Tongue (tissue), 2 donors: ENCODE results near the gene SATB2. TPM values are rescaled to one million over a fixed set of nuclear protein-coding genes. Genes with fewer than 3 reads are reported as not detected.

Experiments used
- DNase-seq: peaks from one replicate; pipeline ENCODE4 v3.0.0-alpha.2; 2015
- total RNA-seq: library from RNA; depleted of rRNA; stranded (reverse); fragments of >200 nt; gene quantifications from one replicate; pipeline ENCODE4 v1.2.3, GENCODE V29; 2014

The SATB2 gene
- total RNA-seq, 1 donor from 2014 or later: 23.1 TPM

DNA sequence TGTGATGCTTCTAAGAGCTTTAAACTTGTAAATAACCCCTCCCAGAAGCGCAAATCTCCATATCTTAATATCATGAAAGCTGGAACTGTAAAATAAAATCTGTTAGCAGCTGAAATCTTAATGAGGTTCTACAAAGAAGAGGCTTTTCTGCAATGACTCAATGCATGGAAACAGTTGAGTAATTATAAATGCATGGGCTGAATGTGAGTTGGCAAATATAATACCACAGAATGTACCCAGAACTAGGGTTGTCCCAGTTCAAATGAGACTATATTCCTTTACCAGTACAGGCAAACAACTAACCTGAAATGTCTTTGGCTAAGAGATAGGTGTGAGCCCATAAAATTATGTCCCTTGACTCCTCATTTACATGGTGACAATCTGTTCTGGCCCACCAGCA, 52.9 kb downstream of the SATB2 start:
- DNase-seq: no peak

DNA sequence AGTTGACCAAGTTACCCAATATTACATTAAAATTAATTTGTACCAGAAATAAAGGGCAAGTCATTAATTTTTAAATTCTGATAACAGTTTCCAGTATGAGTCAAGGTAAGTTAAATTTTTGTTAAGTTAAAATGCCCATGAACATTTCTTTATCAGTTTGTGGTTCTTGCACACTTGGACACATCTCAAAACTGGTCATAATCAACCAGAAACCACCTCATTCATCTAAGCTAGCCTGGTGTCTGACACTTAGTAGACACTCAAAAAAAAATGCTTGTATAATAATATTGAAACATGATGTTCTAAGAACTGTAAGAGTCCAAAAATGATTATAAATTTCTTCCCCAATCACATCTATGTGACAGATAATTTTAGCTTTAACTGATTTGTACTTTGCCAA, 62.4 kb downstream of the SATB2 start:
- no peak for DNase-seq

DNA sequence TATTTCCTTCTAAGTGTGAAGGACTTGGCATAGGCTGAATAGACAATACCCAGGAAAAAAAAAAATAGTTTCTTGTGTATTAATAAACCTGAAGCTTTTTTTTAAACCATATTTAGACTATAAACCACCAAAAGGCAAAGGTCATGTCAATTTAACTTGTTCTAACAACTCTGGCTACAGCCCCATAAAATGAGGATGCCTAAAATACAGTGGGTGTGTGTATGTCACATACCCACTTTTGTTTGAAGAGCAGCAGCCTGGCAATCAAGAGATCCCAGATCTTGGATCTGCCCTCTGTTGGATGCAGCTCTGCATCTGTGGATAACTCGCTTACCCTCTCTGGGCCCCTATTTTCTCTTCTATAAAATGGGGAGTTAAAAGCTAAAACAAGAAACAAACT, 65.4 kb downstream of the SATB2 start:
- DNase-seq: no peak

DNA sequence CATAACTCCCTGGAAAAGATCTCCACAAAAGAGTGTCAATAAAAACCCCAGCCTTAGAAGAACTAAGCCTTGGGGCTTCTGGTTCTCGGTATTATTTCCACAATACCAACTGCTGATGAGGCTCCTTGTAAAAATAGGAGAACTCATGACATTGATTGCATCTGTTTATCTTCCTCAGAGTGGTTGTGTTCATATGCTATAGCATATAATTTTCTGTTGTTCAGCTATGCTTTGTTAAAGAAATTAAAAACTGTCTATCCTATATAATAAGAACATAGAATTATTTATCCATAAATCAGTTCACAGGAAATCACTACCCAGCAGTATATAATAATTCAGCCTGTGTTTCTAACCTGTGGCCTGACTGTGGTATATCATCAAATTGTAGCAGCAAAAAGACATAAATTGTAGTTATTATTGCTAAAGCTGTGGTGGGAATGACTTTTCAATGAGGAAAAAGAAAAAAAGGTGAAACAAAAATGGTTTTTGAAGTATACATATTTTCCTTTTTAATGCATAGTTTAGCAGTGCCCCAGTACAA, 68.9 kb downstream of the SATB2 start:
- DNase-seq: no peak

DNA sequence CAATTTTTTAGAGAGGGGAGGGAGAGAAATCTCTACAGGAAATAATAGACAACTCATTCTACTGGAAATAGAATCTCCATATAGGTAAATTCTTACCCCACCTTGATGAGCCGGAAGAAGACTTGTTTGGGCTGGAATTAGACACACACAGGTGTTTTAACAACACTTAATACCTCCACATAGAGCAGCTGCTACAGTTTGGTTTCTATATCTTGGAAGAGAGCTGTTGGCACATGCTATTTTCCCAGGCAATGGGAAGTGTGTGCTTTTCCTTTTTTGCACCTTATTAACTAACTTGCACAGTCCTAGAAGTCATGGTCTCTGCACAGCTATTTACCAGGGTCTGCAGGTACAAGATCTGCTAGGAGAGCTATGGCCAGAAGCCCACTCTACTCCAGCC, 73.7 kb downstream of the SATB2 start:
- no peak for DNase-seq

DNA sequence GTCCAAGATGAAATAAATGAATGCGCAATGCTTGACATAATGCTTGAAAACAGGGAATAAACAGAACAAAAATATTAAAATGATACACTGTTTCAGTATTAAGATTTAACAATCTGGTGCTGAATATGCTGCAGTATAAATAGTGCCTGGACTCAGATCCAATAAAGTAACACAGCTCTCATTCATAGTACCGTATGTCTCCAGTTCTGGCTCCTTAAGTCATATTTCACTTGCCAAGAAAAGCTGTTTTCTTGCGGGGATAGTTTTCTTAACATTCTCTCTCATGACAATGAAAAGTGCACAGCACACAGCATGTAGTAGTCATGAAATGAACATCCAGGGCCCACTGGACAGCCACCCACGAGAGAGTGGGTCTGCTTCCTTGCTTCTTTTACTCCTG, 74.7 kb downstream of the SATB2 start:
- DNase-seq: peak; percentile 9

DNA sequence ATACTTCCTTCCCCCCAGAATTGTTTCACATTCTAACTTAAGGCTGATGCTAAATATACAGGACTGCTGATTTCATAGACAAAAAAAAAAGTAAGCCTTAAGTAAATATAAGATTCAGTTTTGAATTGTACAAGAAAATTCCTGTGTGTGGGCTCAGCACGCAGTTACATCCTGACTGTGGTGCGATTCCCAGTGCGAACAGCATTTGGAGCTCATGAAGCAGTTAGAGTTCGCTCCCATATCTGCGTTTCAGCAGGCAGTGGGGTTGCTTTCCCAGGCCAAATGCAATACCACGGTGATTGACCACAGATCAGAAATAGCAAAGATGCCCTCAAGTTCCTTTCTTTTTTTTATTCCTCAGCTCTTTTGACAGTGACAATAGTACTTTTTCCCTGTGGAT, 75.6 kb downstream of the SATB2 start:
- no peak for DNase-seq

DNA sequence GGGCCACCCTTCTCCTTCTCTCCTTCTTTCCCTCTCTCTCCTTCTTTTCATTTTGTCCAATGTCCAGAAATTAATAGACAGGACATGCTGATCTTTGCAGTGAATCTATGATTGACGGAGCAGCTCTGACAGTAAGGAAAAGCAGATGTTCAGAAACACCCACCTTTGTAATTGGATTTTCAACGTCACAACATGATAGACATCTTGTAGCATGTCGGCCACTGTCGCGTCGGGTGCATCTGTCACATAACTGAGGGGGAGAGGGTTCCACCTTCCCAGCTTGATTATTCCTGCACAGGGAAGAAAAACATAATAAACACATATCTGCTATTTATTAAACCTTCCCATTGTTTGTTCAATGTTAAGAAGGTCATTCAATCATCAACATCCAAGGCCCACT, 76.2 kb downstream of the SATB2 start:
- DNase-seq: no peak

DNA sequence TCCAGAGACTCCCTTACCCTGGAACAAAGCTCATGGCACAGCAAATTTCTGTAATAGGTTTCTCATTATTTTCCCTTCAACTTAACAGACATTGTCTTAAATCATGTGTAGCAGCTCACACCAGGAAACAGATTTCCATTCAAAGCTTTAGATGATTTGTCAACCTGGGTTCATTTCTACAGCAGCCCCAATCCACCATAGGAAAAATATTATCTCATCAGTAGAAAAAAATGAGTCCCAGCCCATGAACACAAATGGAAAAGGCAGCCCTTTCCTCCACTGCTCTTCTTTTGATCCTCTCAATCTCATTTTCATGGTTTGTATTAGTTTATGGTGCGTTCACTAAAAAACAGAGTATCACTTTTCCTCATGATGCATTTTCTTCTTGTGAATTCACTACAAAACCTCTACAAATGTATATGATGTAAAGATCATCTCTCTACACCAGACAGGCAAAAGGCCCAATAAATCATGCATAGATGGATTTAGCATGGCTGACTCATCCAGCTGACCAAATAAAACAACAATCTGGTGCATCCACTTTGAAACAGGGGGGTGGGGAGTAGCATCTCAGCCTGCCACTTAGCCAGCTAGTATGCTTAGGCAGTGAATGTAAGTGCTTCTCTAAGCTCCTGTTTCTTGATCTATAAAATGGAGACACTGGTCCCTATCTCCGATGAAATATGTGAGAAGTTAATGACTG, 78.6 kb downstream of the SATB2 start:
- DNase-seq: no peak

DNA sequence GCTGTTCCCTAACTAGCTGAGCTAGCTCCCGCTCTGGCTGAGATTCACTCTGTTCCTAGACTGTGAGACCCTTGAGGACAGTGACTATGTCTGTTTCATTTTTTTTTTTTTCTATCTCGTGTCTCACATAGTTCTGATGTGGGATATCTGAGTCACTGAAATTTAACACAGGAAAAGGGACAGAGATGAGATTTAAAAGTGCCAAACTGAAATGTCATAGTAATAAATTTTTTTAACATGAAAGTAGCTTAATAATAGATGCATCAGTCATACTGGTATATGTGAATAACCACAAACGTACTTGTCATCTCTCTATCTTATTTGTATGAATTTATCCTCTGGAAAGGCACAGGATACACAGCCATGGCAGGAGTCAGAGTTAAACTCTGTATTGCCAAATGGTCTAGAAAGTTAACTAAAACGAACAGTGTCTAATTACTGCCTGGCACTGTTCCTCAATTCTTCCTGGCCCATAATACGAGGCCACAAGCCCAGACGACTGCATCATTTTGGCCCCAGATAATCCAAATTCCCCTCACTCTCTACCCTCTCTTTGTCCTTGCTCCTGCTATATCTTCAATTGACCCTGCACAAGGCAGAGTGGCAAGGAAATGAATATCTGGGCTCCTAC, 87.5 kb downstream of the SATB2 start:
- DNase-seq: no peak

DNA sequence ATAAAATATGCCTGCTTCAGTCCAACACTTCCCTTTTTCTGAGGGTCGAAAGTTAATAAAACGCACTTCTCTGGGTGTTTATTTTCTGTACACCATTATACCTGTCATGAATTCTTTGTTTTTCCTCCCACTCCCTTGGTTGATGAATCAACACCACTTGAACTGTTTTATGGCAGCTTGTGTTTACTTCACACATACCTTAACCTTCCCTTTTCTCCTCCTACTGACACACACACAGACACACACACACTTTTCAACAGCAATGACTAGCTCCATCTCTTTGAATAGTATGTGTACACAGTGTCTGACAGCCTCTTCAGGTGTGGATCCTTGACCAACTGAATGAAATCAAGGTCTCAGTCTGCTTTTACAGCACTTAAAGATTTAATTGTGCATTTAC, 91.3 kb downstream of the SATB2 start:
- DNase-seq: no peak

DNA sequence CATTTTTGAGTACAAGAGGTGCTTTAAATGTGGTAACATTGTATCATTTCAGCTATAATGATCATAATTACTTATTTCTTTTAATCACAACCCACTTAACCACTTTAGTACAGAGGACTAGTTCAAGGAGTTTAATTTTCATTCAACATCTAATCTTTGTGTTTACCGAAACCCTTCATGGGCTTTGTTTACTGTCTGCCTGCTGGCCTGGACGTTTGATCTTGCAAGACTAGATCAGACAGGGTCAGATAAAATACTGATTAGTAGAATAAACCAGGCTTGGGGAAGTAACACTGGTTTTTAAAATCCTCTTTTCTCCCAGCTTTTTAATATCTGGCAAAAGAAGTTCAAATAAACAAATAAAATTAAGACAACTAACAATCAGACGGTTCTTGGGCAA, 93.6 kb downstream of the SATB2 start:
- no peak for DNase-seq

DNA sequence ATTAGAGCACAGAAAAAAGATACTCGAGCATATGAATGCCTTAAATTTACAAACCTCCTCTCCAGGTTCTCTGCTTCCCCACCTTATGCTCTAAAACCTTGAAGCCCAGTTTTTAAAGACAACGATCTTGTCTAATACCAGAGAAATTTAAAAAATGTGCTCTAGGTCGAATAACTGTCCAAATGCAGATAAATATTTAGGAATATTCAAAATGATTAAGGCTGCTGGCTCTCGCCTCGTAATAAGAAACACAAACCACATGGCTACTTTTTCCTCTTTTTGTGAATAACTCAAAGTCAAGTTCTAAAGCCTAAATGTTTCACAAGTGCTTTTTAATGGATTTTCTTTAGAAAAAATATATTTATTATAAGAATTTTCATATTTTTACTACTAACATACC, 101.3 kb downstream of the SATB2 start:
- no peak for DNase-seq

DNA sequence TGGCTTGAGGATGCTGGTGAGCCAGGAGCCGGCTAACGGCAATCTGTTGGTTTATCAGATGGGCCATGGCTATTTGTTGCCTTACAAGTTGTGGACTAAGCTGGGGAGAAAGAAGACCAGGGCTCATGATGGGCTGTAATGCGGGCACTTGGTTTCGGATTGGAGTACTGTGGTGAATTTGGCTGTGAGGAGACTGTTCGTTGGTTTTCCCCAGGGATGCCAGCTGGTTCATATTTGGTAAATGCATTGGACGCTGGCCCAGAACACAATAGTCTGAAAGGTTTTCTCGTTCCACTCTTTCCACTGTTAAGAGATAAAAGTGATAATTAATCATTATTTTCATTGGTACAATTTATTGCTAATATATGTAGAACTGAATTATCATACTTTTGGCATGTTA, 108.9 kb downstream of the SATB2 start:
- no peak for DNase-seq

DNA sequence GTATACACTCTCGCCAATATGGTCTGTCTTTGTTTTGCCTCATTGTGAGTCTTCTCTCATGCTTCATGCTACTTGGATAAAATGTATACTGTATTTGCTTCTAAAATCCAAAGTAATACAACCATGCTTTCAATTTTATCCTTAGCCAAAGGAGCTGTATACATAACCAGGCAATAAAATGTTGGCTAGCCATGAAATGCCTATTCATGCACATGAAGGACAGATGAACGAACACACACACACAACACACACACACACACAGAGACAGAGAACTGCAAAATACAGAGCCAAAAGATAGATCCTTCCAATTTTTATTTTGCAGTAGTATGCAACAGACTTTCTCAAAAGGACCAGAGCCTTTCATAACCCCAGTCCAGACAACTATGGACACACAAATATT, 113.7 kb downstream of the SATB2 start:
- DNase-seq: no peak

DNA sequence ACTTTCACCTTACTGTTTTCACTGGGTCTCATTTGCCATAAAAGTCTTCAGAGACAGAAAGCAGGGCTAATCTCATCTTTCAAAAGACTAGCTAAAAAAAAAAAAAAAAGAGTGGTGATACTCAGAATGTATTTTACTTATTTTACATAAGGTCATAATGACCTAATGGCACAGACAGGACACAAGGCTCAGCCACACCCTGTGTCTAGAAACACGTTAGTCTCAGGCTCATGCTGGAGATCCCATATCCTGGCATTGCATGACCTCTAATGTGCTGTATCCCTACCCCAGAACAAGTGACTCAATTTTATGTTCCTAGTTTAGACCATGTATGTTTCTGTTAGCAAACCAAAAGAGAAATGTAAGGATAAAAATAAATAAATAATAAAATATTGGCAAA, 115.4 kb downstream of the SATB2 start:
- DNase-seq: no peak

DNA sequence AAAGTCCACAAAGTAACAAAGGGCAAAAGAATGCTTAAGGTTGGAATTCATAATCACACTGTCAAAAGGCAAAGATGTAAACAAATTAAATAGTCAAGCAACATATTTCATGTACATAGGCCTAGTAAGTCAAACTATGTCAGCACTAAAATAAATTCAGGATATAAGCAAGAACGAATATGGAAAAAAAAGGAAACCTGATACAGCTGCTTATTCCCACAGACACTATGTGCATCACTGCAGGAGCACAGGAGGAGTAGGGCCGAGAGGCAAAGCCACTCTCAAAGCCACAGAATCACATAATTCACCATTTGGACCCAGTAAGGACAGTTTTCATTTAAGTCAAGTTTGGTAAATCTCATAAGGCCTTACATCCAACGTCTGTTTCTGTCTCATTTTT, 116.6 kb downstream of the SATB2 start:
- DNase-seq: no peak

DNA sequence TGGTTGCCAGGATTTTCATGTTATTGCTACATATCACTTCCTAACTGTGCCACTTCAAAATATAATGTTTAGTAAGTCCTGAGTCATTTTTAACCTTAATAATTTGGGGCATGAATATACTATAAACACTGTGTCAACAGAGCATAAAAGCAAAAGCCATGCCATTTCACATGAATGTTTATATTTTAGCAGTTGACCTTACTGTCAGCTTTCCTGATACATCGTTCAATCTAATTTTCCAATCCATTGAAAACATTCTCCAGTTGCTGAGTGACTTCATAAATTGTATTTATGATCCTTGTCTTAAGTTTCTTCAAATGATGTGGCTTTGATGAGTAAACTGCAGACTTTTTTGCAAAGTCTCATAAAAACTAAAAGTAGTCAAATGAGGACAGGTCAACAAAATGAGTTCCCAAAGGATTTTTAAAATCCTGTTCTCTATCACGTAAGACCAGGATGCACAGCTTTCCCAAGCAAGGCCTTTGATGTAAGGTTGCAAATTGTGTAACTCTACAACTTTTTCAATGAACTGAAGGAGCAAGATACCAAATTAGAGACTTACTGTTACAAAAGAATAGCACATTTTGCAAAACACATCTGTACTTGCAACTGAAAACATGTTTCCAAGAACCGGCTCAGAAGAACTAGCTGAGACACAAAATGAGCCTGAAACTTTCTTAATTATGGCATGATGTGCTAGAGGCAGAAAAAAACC, 117.7 kb downstream of the SATB2 start:
- DNase-seq: no peak

DNA sequence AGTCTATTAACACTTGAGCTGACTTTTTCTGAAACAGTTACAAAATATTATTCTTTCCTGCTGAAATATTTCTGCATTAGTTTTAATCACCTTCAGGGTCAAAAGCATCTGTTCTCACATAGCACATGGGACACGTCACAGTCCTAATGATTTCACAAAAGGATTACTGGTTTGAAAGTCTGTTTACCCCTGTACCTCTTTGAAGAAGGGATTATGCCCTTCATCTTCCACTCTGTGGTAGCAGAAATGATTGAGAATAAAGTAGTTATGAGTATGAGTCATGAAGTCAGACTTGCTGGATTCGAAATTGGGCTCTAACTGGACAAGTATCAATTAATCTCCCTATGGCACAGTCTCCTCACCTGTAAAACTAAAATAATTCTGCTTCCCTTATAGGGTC, 121.2 kb downstream of the SATB2 start:
- no peak for DNase-seq

DNA sequence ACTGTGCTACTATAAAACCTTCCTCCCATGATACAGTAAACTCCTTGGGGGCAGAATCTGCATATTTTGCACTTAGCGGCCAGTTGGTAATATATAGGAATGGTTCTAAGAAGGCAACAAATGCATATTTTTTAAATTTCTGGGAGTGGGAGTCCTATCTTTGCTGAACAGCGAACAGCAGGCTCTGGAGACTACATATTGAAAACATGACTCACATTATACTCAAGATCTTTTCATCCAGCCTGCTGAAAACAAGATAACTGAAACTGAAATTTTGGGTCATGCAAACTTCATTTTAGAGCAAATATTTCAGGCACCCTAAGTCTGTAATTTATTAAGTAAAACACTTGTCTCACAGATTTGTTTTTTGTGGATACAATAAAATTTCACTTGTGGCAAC, 122.2 kb downstream of the SATB2 start:
- no peak for DNase-seq

DNA sequence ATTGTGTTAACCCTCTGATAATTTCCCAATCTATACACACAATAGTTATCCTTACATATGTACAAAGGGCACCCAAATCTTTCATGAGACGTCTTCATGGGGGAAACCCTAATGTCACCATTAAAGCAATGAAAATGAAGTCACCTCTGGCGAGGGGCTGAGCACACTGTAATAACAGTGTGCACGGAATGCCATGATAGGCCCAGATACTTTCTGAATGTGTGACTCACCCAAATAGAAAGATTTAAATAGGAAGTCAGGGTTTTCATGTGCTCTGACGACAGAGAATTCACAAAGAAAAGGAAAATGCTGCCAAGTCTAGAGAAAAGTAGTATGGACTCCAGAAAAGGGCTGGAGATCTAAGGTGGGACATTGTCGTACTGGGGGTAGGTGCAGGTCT, 128.3 kb downstream of the SATB2 start:
- no peak for DNase-seq

DNA sequence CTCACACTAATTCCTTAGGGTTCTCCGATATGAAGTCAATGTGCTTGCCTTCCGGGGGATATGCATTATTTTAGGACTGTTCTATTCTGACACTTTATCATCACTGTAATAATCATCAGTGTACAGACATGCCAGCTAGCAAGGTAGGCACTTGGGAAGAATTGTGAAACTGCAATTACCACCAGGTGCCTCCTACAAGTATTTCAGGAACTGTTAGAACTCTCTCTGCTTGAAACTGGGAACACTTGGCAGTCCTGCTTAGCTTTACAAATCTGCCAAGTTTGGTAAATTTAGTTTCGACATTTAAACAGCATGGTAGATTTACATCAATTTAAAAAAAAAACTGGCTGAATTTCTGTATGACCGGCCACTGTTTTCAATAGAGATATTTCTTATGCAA, 128.7 kb downstream of the SATB2 start:
- no peak for DNase-seq

DNA sequence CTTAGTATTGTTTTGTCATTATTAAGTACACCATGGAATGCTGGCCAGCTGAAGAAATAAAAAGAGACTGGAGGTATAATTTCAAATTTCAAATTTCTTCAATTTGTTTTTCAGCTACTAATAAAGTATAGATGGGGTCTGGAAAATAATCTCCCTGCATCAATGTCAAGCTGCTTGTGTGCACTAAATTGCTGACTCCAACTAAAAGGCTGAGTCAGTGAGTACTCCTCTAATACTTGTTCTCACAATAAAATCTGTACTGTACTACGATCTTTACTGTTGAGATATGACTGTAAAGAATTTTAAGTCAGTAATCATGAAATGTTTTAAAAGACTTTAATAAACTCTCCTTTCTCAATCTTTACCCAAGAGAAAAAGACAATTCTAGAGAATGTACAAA, 131.9 kb downstream of the SATB2 start:
- DNase-seq: no peak

DNA sequence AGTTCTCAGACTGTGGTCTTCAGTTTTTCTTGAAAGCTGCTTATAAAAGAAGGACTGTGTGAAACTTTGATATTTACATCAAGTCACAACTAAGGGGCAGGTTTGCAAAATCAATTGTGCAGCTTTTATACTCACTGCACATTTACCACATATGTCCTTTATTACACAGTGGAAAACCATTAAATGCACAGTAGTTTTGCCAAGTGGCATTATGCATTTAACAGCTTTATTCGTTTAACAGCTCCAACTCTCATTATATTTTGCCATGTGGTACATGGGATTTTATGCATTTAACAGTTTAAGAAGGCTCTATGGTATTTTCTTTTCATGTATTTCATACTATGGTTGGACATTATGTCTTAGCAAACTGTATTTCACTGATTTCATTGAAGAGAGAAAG, 135.6 kb downstream of the SATB2 start:
- no peak for DNase-seq
